ENCODE results near the gene PDZRN3.

- TF ChIP-seq POLR2A (IDR thresholded peaks at IDR 0.05) (no peak), CTCF (IDR thresholded peaks at IDR 0.05) (no peak), POLR2AphosphoS5 (IDR thresholded peaks at IDR 0.05) (no peak)
Observed at GRCh38 chr3:73407577-73407976, 217.2 kb downstream of the PDZRN3 start.
